Upper lobe of left lung (tissue), 6 donors: ENCODE results near the gene ARHGEF1. TPM values are rescaled to one million over a fixed set of nuclear protein-coding genes. Genes with fewer than 3 reads are reported as not detected.

ENCODE experiments used
- ATAC-seq, 2 donors: fragments of 200-7000 bp; cut with Tn5 transposase; one replicate each; pipeline ENCODE4 v1.9.1; 2022; ENCODE audit warnings: mild to moderate bottlenecking in 2 of 2, moderate library complexity in 2 of 2; ENCODE audit not compliant: low FRiP score in 2 of 2
- DNase-seq, 2 donors: peaks; one replicate each; pipeline ENCODE4 v3.0.0-alpha.2; 2019 to 2020
- H3K27ac ChIP-seq, 4 donors: fragments of 200-600 bp; sonication (generic); one replicate each; pipeline ENCODE4 v1.5.1; 2016 to 2019
- H3K27me3 ChIP-seq, 4 donors: fragments of 200-600 bp; sonication (generic); one replicate each; pipeline ENCODE4 v1.5.1; 2017 to 2019
- H3K36me3 ChIP-seq, 4 donors: fragments of 200-600 bp; sonication (generic); one replicate each; pipeline ENCODE4 v1.5.1; 2016 to 2019
- H3K4me1 ChIP-seq, 4 donors: fragments of 200-600 bp; sonication (generic); one replicate each; pipeline ENCODE4 v1.5.1; 2018 to 2019
- H3K4me3 ChIP-seq, 4 donors: fragments of 200-600 bp; sonication (generic); one replicate each; pipeline ENCODE4 v1.5.1; 2017 to 2019; ENCODE audit warnings: mild to moderate bottlenecking in 2 of 4, moderate library complexity in 1 of 4
- H3K9me3 ChIP-seq, 4 donors: fragments of 200-600 bp; sonication (generic); one replicate each; pipeline ENCODE4 v1.5.1; 2018 to 2019
- EP300 ChIP-seq, 4 donors: sonication (generic); formaldehyde crosslinking; IDR thresholded peaks; one replicate each; pipeline ENCODE4 v1.5.1; 2017; ENCODE audit warnings: antibody characterized with exemption in 4 of 4, control low read depth in 2 of 4
- POLR2A ChIP-seq, 4 donors: fragments of 450-650 bp; IDR thresholded peaks; one replicate each; pipeline ENCODE4 v1.5.1; 2016 to 2017; ENCODE audit warnings: antibody characterized with exemption in 4 of 4, mild to moderate bottlenecking in 2 of 4
- POLR2AphosphoS5 ChIP-seq, 2 donors: sonication (generic); formaldehyde crosslinking; IDR thresholded peaks; one replicate each; pipeline ENCODE4 v1.5.1; 2017; ENCODE audit warnings: antibody characterized with exemption in 2 of 2
- WGBS, 2 donors: methylation state at CpG; one replicate each; pipeline ENCODE4 v1.1.5; 2017 to 2018; 5-methylcytosine and 5-hydroxymethylcytosine counted together
- total RNA-seq, 6 donors: library from RNA; depleted of rRNA in 4 of 6; stranded (reverse); fragments of >200 nt in 4 of 6; gene quantifications; one replicate each; pipeline versions ENCODE4 v1.1.0 to v1.2.1, GENCODE V29; 2016 to 2021
- TF ChIP-seq, protein P1 (sequence below), 6 experiments: fragments of 450-650 bp in 4 of 6; fragments of 200-600 bp in 2 of 6; sonication (generic) in 2 of 6; IDR thresholded peaks; one replicate each; pipeline ENCODE4 v1.5.1; 2016 to 2019; ENCODE audit warnings: antibody characterized with exemption in 6 of 6
- donor health status: DM: no; HTN: no; CAD: no; lungs with moderate emphysema.
- donor health status: DM: no; HTN: yes; CAD: no; lungs with severe emphysema.

Gene ARHGEF1
- total RNA-seq, 6 donors from 2014 or later = 115 to 731 (median 233) TPM

DNA sequence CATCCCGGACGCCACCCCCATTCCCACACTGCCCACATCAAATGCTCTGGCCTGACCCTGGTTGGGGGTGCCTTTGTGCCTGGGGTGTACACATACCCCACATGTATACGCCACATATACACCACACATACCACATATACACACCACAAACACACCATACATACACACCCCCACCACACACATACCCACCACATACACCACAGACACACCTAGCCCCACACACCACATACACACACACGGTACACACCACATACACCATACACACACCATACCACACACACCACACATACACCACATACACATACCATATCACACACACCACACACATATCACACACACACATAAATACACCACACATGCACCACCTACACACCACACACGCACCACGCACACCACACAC, 35.1 kb downstream of the ARHGEF1 start:
- Histone ChIP-seq H3K27me3 (peaks cover 0 to 41% (median 31%) of the 10 kb centered on the region in 4 donors), H3K9me3 (no peaks in the 10 kb centered on the region), H3K4me3 (no peak overlapping the region), H3K4me1 (peaks cover 5 to 24% (median 13%) of the 10 kb centered on the region in 4 donors), H3K27ac (no peak overlapping the region), H3K36me3 (no peaks in the 10 kb centered on the region)
- ATAC-seq = no peak
- DNase-seq = no peak
- TF ChIP-seq, protein P1, sequence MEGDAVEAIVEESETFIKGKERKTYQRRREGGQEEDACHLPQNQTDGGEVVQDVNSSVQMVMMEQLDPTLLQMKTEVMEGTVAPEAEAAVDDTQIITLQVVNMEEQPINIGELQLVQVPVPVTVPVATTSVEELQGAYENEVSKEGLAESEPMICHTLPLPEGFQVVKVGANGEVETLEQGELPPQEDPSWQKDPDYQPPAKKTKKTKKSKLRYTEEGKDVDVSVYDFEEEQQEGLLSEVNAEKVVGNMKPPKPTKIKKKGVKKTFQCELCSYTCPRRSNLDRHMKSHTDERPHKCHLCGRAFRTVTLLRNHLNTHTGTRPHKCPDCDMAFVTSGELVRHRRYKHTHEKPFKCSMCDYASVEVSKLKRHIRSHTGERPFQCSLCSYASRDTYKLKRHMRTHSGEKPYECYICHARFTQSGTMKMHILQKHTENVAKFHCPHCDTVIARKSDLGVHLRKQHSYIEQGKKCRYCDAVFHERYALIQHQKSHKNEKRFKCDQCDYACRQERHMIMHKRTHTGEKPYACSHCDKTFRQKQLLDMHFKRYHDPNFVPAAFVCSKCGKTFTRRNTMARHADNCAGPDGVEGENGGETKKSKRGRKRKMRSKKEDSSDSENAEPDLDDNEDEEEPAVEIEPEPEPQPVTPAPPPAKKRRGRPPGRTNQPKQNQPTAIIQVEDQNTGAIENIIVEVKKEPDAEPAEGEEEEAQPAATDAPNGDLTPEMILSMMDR (IDR thresholded peaks at IDR 0.05) = no peak
- no peak for TF ChIP-seq EP300 (IDR thresholded peaks at IDR 0.05)
- no peak for TF ChIP-seq POLR2AphosphoS5 (IDR thresholded peaks at IDR 0.05)
- no peak for TF ChIP-seq POLR2A (IDR thresholded peaks at IDR 0.05)
- WGBS, 2 donors = 71 to 88% methylated on average over 6 of the region's 6 CpGs

DNA sequence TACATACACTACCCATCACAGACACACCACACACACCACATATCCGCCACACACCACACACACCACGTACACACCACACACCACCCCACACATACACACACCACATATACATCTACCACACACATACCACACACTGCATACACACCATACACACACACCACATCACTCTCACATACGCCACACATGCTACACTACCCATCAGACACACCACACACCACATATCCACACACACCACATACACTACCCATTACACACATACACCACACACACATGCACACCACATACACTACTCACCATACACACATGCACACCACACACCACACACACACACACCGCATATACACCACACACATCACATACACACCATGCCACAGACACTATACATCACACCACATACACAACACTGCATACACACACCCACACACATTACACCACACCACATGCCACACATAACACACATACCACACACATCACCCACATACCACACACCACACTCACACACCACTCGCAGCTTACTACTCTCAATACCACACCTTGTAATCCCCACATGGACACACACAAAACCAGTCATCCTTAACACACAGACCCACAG, 35.8 kb downstream of the ARHGEF1 start:
- peaks cover 5 to 17% (median 8%) of the 10 kb centered on the region in 4 donors for H3K4me1 ChIP-seq
- H3K27ac ChIP-seq = no peak overlapping the region
- ATAC-seq (no peak), DNase-seq (no peak)
- no peak for TF ChIP-seq POLR2AphosphoS5 (IDR thresholded peaks at IDR 0.05)
- TF ChIP-seq EP300 (IDR thresholded peaks at IDR 0.05) = no peak
- TF ChIP-seq, protein P1 (IDR thresholded peaks at IDR 0.05) = no peak
- TF ChIP-seq POLR2A (IDR thresholded peaks at IDR 0.05) = no peak
- no peak overlapping the region for H3K4me3 ChIP-seq
- 91 to 92% methylated on average over 5 of the region's 5 CpGs for WGBS, 2 donors
- no peaks in the 10 kb centered on the region for H3K9me3 ChIP-seq
- no peaks in the 10 kb centered on the region for H3K36me3 ChIP-seq
- peaks cover 0 to 35% (median 26%) of the 10 kb centered on the region in 4 donors for H3K27me3 ChIP-seq

DNA sequence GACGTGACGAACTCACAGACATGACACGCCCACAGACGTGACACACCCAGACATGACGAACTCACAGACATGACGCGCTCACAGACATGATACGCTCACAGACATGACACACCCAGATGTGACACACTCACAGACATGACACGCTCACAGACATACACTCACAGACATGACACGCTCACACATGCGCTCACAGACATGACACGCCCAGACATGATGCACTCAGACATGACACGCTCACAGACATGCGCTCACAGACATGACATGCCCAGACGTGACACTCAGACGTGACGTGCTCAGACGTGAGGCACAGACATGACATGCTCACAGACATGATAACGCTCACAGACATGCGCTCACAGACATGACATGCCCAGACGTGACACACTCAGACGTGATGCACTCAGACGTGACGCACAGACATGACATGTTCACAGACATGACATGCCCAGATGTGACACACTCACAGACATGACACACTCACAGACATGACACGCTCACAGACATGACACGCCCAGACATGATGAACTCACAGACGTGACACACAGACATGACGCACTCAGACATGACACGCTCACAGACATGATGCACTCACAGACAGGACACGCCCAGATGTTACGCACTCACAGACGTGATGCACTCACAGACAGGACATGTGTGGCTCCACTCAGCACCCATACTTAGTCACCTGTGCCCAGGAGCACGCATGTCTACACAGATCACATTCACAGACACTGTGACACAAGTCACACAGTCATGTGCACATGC, 37.1 kb downstream of the ARHGEF1 start:
- Histone ChIP-seq H3K4me3 (no peak overlapping the region), H3K4me1 (peaks cover 3 to 13% (median 6%) of the 10 kb centered on the region in 4 donors), H3K36me3 (no peaks in the 10 kb centered on the region), H3K27ac (no peak overlapping the region), H3K27me3 (peaks cover 0 to 25% (median 21%) of the 10 kb centered on the region in 4 donors), H3K9me3 (no peaks in the 10 kb centered on the region)
- WGBS, 2 donors = 88 to 91% methylated on average over 31 to 33 of the region's 33 CpGs
- TF ChIP-seq POLR2AphosphoS5 (IDR thresholded peaks at IDR 0.05) (no peak), POLR2A (IDR thresholded peaks at IDR 0.05) (no peak), EP300 (IDR thresholded peaks at IDR 0.05) (no peak)
- TF ChIP-seq, protein P1 (IDR thresholded peaks at IDR 0.05) = no peak
- ATAC-seq = no peak
- DNase-seq = no peak

DNA sequence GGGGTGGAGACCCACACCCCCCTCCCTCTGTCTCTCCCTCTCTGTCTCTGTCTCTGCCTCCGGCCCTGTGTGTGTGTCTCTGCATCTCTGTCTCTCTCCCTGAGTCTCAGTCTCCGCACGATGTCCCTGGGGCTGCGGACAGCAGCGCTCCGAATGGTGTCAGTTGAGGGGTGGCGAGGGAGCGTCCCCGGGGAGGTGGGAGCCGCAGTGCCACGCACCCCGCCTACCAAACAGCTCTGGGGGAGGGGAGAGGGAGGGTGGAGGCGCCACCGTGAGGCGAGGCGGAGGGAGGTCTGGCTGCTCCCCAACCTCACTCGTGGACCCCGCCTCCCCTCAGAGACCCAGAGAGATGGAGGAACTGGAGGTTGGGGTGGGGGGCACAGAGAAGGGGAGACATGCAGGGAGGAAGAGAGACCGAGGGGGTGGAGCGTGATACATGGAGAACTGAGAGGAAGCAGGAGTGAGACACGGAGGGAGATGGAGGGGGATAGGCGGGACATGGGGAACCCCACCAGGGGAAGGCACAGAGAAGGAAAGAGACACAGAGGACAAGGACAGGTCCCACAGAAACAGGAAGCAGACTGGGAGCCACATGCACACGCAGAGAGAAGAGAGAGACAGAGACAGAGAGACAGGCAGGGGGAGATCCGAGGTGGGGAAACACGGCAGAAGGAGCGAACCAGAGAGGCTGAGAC, 38.0 kb downstream of the ARHGEF1 start:
- ATAC-seq (no peak), DNase-seq (peak in 1 of 2 donors; percentile 44)
- Histone ChIP-seq H3K4me3 (no peak overlapping the region), H3K36me3 (no peaks in the 10 kb centered on the region), H3K27me3 (peaks cover 0 to 22% (median 17%) of the 10 kb centered on the region in 4 donors), H3K9me3 (no peaks in the 10 kb centered on the region), H3K27ac (no peak overlapping the region), H3K4me1 (peaks cover 0 to 6% (median 0%) of the 10 kb centered on the region in 4 donors)
- TF ChIP-seq, protein P1 (IDR thresholded peaks at IDR 0.05) = no peak
- TF ChIP-seq POLR2A (IDR thresholded peaks at IDR 0.05) (no peak), EP300 (IDR thresholded peaks at IDR 0.05) (no peak)
- 16 to 18% methylated on average over 17 to 21 of the region's 26 CpGs for WGBS, 2 donors
